ENCODE measurements around the gene CCDC77. TPM values are rescaled to one million over a fixed set of nuclear protein-coding genes. Genes with fewer than 3 reads are reported as not detected.

CCDC77 gene
- polyA plus RNA-seq, 4 donors = 19.5 to 28.3 (median 27.1) TPM

DNA sequence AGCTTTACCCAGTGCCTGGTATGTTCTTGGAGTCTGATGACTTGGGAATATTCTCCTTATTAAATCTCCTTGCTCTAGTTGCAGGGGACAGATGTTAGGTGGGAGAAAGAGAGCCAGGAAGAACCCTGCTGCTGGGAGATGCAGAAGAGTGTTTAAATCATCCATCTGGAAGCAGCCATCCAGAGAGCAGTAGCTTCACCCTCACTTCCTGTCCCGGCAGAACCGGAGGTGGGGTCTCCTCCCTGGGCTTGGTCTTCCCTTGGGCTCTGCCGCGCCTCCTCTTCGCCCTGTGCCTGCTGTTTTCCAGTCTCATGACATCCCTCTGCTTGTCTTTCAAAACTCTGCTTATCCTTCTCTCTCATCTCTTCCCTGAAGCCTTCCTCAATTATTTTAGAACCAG lies 73.8 kb downstream of the CCDC77 start:
- no peak for DNase-seq (ENCODE audit: low read depth in 4 of 4, low spot score in 3 of 4)

DNA sequence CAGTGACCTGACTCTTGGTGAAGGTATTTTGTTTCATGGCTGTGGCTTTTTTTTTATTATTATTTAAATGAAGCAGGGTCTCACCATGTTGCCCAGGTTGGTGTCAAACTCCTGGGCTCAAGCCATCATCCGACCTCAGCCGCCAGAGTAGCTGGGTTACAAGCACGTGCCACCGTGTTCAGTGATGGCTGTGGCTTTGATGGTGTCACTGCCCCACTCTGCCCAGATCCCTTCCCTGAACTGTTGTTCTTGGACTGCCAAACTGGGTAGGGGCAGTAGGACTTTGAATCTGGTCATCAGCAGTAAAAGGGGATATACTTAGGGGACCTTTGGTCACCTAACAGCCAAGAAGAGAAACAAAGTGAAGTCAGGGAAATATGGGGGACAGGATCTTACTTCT lies 77.7 kb downstream of the CCDC77 start:
- DNase-seq (ENCODE audit: low read depth in 4 of 4, low spot score in 3 of 4) = no peak

DNA sequence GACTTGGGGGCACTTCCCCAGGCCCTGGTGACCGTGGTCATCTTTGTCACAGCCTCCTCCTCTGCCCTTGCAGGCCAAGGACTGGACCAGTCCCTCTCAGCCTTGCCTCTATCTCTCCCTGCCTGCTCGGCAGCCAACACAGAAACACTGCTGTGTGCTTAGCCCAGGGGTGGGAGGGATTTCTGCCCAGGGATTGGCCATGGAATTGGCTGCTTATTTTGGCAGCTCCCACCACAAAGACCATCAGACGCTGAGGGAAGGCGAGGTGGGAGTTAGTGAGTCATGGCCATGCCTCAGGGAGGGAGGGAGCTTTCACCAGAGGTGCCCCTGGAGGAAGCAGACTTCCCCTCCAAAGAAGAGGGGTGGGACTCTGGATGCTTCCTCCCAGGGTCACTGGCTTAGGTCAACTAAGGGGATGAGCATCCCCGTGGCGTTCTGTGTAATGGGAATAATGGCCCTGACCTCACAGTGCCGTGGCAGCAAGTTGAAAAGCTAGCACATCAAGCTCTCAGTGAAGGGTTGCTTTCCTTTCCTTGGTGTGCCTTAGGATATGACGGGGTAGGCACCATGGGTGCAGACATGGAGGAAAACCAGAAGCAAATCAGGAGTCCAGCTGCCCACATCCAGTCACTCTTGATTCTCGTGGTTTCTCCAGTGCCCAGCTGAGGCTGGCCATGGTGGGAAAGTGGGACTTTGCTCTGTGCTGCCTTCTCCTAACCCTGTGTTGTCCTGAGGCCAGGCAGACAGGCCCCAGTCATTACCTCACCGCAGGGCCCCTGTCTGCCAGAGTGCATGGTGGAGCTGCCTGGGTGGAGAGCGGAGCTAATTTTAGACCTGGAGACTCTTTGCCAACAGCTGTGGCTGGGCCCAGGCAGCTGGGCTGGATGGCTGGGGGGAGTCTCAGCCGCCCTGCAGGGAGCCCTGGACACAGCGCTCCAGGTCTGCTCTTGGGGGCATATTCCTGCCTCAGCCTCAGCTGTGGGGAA lies 79.7 kb downstream of the CCDC77 start:
- no peak for DNase-seq (ENCODE audit: low read depth in 4 of 4, low spot score in 3 of 4)

DNA sequence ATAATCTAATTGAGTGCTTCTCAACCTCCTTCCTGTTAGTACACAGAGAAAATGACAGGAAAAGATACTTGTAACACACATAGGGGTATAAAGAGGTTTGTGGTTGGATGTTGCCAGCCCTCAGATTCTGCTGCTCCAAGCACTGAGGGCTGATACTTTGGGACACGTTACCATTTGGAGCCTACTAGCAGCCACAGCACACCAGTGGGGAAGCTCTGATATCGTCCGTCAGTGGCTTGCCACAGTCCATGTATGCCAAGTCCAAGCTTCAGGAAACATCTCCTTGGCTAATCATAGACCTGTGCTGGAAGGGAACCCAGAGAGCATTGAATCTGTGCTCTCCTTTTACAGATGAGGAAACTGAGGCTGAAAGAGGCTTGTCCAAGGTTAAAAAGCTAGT lies 80.6 kb downstream of the CCDC77 start:
- DNase-seq (ENCODE audit: low read depth in 4 of 4, low spot score in 3 of 4) = no peak

DNA sequence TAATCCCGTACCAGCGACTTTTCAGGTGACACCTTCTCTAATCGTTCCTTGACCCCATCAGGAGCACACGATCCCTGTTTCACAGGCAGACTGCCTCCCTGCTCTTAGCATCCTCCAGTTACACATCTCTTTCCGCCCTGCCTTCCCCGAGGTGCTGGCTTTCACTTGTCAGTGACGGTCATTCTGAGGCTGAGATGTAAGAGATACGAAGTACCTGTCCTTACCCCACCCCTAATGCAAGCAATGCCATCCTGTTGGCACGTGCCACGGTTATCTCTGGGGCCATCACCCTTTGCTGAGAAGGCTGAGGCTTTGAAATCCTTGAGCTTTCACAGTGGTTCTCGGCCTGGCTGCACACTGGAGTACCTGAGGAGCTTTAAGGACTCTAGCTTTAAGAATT lies 82.7 kb downstream of the CCDC77 start:
- DNase-seq (ENCODE audit: low read depth in 4 of 4, low spot score in 3 of 4) = no peak

DNA sequence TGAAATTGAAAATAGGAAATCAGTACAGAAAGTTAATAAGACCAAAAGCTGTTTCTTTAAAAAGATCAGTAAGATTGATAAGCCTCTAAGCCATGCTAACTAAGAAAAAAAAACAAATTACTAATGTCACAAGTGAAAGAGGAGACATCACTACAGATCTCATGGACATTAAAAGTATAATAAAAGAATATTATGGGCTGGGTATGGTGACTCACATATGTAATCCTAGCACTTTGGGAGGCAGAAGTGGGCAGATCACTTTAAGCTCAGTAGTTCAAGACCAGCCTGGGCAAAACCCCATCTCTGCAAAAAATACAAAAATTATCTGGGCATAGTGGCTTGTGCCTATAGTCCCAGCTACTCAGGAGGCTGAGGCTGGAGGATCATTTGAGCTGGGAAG lies 88.8 kb downstream of the CCDC77 start:
- no peak for DNase-seq (ENCODE audit: low read depth in 4 of 4, low spot score in 3 of 4)

Other genes with a start within 250 kb of the CCDC77 start
- 10 to 100 TPM in 3 of 4 donors, 1 to 10 TPM in 1; 1.3 to 20.2 (median 13.5) TPM for gene SLC6A12, start 187.5 kb upstream of the CCDC77 start, polyA plus RNA-seq (ENCODE audit: insufficient read length in 4 of 4)
- 10 to 100 TPM in 3 of 4 donors, 1 to 10 TPM in 1; 3.6 to 47.4 (median 44.1) TPM for gene SLC6A13, start 138.8 kb upstream of the CCDC77 start, polyA plus RNA-seq (ENCODE audit: insufficient read length in 4 of 4)
- gene KDM5A, start 12.3 kb upstream of the CCDC77 start, polyA plus RNA-seq (ENCODE audit: insufficient read length in 4 of 4) = 10 to 100 TPM; 28.7 to 42.8 (median 40.8) TPM
- gene B4GALNT3, start 58.3 kb downstream of the CCDC77 start, polyA plus RNA-seq (ENCODE audit: insufficient read length in 4 of 4) = 10 to 100 TPM in 3 of 4 donors, 1 to 10 TPM in 1; 7.3 to 22.2 (median 15.7) TPM